Measurements from ENCODE around the gene BACH2. TPM values are rescaled to one million over a fixed set of nuclear protein-coding genes. Genes with fewer than 3 reads are reported as not detected.
A peak's percentile ranks its signal among the peaks of the same experiment; 100 is the strongest.

The BACH2 gene
- total RNA-seq, 1 donor from 2014 or later: 7.8 TPM

GRCh38 chr6:90177544-90178383, 118.9 kb downstream of the BACH2 start:
- Mint-ChIP-seq H3K9me3 (ENCODE audit: low read depth) (peaks cover 2% of the 10 kb centered on the region), H3K27me3 (ENCODE audit: low read depth) (no peaks in the 10 kb centered on the region), H3K4me3 (ENCODE audit: unreplicated experiment) (peak overlapping the region; percentile 5), H3K4me1 (ENCODE audit: low read depth) (peaks cover 17% of the 10 kb centered on the region), H3K36me3 (ENCODE audit: low read depth) (peaks cover 4% of the 10 kb centered on the region), H3K27ac (ENCODE audit: unreplicated experiment) (peak overlapping the region; percentile 72)
- DNase-seq (ENCODE audit: low spot score): no peak
- no peak for TF ChIP-seq CTCF (IDR thresholded peaks at IDR 0.05)

- DNase-seq (ENCODE audit: low spot score): no peak
- Mint-ChIP-seq H3K27me3 (ENCODE audit: low read depth) (no peaks in the 10 kb centered on the region), H3K4me3 (ENCODE audit: unreplicated experiment) (no peak overlapping the region), H3K4me1 (ENCODE audit: low read depth) (peaks cover 17% of the 10 kb centered on the region), H3K36me3 (ENCODE audit: low read depth) (peaks cover 2% of the 10 kb centered on the region), H3K9me3 (ENCODE audit: low read depth) (peaks cover 2% of the 10 kb centered on the region), H3K27ac (ENCODE audit: unreplicated experiment) (no peak overlapping the region)
- no peak for TF ChIP-seq CTCF (IDR thresholded peaks at IDR 0.05)
Measured at GRCh38 chr6:90175627-90176538, 120.8 kb downstream of the BACH2 start.

- Mint-ChIP-seq H3K27ac (ENCODE audit: unreplicated experiment) (no peak overlapping the region), H3K36me3 (ENCODE audit: low read depth) (no peaks in the 10 kb centered on the region), H3K9me3 (ENCODE audit: low read depth) (no peaks in the 10 kb centered on the region), H3K4me3 (ENCODE audit: unreplicated experiment) (no peak overlapping the region), H3K27me3 (ENCODE audit: low read depth) (no peaks in the 10 kb centered on the region), H3K4me1 (ENCODE audit: low read depth) (peaks cover 26% of the 10 kb centered on the region)
- no peak for DNase-seq (ENCODE audit: low spot score)
- TF ChIP-seq CTCF (IDR thresholded peaks at IDR 0.05): no peak
Measured at GRCh38 chr6:90173262-90173925, 123.2 kb downstream of the BACH2 start.

- no peak for TF ChIP-seq CTCF (IDR thresholded peaks at IDR 0.05)
- no peaks in the 10 kb centered on the region for H3K9me3 Mint-ChIP-seq (ENCODE audit: low read depth)
- no peaks in the 10 kb centered on the region for H3K27me3 Mint-ChIP-seq (ENCODE audit: low read depth)
- no peaks in the 10 kb centered on the region for H3K36me3 Mint-ChIP-seq (ENCODE audit: low read depth)
- H3K4me3 Mint-ChIP-seq (ENCODE audit: unreplicated experiment): no peak overlapping the region
- H3K4me1 Mint-ChIP-seq (ENCODE audit: low read depth): peaks cover 22% of the 10 kb centered on the region
- DNase-seq (ENCODE audit: low spot score): no peak
- H3K27ac Mint-ChIP-seq (ENCODE audit: unreplicated experiment): no peak overlapping the region
Measured at GRCh38 chr6:90170601-90171000, 126.0 kb downstream of the BACH2 start.

GRCh38 chr6:90169374-90169773, 127.3 kb downstream of the BACH2 start:
- no peak for TF ChIP-seq CTCF (IDR thresholded peaks at IDR 0.05)
- DNase-seq (ENCODE audit: low spot score): no peak
- Mint-ChIP-seq H3K4me1 (ENCODE audit: low read depth) (peaks cover 22% of the 10 kb centered on the region), H3K27me3 (ENCODE audit: low read depth) (no peaks in the 10 kb centered on the region), H3K36me3 (ENCODE audit: low read depth) (no peaks in the 10 kb centered on the region), H3K27ac (ENCODE audit: unreplicated experiment) (no peak overlapping the region), H3K9me3 (ENCODE audit: low read depth) (no peaks in the 10 kb centered on the region), H3K4me3 (ENCODE audit: unreplicated experiment) (no peak overlapping the region)

All from chondrocyte (in vitro differentiated cells).